MM.1S (cell line): ENCODE results near the gene UGT1A4.
"Not testable (repeated sequence)": the region's sequence is repeated elsewhere in the genome, so short reads cannot be mapped to it uniquely, and the experiment has no call there.

ENCODE experiments used
- DNase-seq: peaks from one replicate; pipeline ENCODE4 v3.0.0-alpha.2; 2015
- H2AFZ ChIP-seq: fragments of 300-600 bp; sonication (generic); 2 replicates; pipeline ENCODE4 v1.6.0; 2016; ENCODE audit warnings: antibody characterized with exemption, low read length
- H3F3A ChIP-seq: fragments of 300-600 bp; sonication (generic); 2 replicates; pipeline ENCODE4 v1.6.1; 2016; ENCODE audit warnings: mild to moderate bottlenecking, antibody characterized with exemption, low read length, moderate library complexity, mixed read lengths; ENCODE audit not compliant: insufficient read depth
- H3K27ac ChIP-seq: fragments of 300-600 bp; sonication (generic); 2 replicates; pipeline ENCODE4 v1.5.1; 2016; ENCODE audit warnings: mild to moderate bottlenecking, low read length
- H3K27me3 ChIP-seq: fragments of 300-600 bp; sonication (generic); replicated peaks from 2 replicates; pipeline ENCODE4 v1.6.0; 2016; ENCODE audit warnings: low read length; ENCODE audit not compliant: insufficient read depth
- H3K36me3 ChIP-seq: fragments of 300-600 bp; sonication (generic); replicated peaks from 2 replicates; pipeline ENCODE4 v1.6.1; 2016; ENCODE audit warnings: mild to moderate bottlenecking, low read length, mixed read lengths; ENCODE audit not compliant: insufficient read depth
- H3K4me1 ChIP-seq: fragments of 300-600 bp; sonication (generic); 2 replicates; pipeline ENCODE4 v1.6.1; 2016; ENCODE audit warnings: low read length, mixed read lengths
- H3K4me2 ChIP-seq: fragments of 300-600 bp; sonication (generic); 2 replicates; pipeline ENCODE4 v1.6.0; 2016; ENCODE audit warnings: low read depth, low read length
- H3K4me3 ChIP-seq: fragments of 300-600 bp; sonication (generic); 2 replicates; pipeline ENCODE4 v1.5.1; 2016; ENCODE audit warnings: low read length, mixed read lengths
- H3K79me2 ChIP-seq: fragments of 300-600 bp; sonication (generic); 2 replicates; pipeline ENCODE4 v1.6.1; 2016; ENCODE audit warnings: mixed run types, low read length, mixed read lengths
- H3K9ac ChIP-seq: fragments of 300-600 bp; sonication (generic); 2 replicates; pipeline ENCODE4 v1.6.1; 2016; ENCODE audit warnings: low read length, mixed read lengths
- H3K9me2 ChIP-seq: fragments of 300-600 bp; sonication (generic); replicated peaks from 2 replicates; pipeline ENCODE4 v1.6.1; 2016; ENCODE audit warnings: mild to moderate bottlenecking, low read length, mixed read lengths; ENCODE audit not compliant: insufficient read depth
- H3K9me3 ChIP-seq: fragments of 300-600 bp; sonication (generic); replicated peaks from 2 replicates; pipeline ENCODE4 v1.6.1; 2016; ENCODE audit warnings: mild to moderate bottlenecking, low read length, mixed read lengths; ENCODE audit not compliant: insufficient read depth
- H4K20me1 ChIP-seq: fragments of 300-600 bp; sonication (generic); 2 replicates; pipeline ENCODE4 v1.6.1; 2016; ENCODE audit warnings: mild to moderate bottlenecking, low read length, moderate library complexity, mixed read lengths; ENCODE audit not compliant: insufficient read depth
- EZH2 ChIP-seq: fragments of 300-600 bp; sonication (generic); optimal IDR thresholded peaks from 2 replicates; pipeline ENCODE3; 2017; ENCODE audit warnings: low read depth, mild to moderate bottlenecking, antibody characterized with exemption, low read length, mixed read lengths
- EZH2phosphoT487 ChIP-seq: fragments of 300-600 bp; sonication (generic); IDR thresholded peaks from 2 replicates; pipeline ENCODE4 v1.6.1; 2018; ENCODE audit warnings: antibody characterized with exemption, low read length
- TF ChIP-seq, protein P1 (sequence below): fragments of 300-600 bp; sonication (generic); IDR thresholded peaks from 2 replicates; pipeline ENCODE4 v1.5.1; 2016; ENCODE audit warnings: antibody characterized with exemption, low read length, mixed read lengths

UGT1A4 gene

DNA sequence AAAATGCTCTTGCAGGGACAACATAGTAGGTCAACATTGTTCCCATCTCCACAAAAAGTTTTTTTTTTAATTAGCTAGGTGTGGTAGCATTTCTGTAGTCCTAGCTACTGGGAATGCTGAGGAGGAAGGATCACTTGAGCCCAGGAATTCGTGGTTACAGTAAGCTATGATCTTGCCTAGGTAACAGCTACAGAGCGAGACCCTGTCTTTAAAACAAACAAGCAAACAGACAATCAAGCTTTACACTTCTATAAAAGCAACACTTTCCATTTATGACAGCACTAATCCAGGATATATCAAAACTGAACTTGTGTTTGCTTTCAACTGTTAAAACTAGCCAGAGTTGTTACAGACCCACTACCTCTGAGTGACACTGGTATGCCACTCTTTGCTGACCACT lies 22.3 kb downstream of the UGT1A4 start:
- Histone ChIP-seq H3K79me2 (no peaks in the 10 kb centered on the region), H3K4me2 (no peak overlapping the region), H3F3A (no peaks in the 10 kb centered on the region), H3K4me3 (no peak overlapping the region), H4K20me1 (no peaks in the 10 kb centered on the region), H3K27me3 (no peaks in the 10 kb centered on the region), H2AFZ (no peak overlapping the region), H3K36me3 (no peaks in the 10 kb centered on the region), H3K9ac (no peak overlapping the region), H3K9me2 (no peaks in the 10 kb centered on the region), H3K4me1 (no peaks in the 10 kb centered on the region), H3K9me3 (no peaks in the 10 kb centered on the region), H3K27ac (no peak overlapping the region)
- TF ChIP-seq EZH2phosphoT487, result no peak
- TF ChIP-seq, protein P1, sequence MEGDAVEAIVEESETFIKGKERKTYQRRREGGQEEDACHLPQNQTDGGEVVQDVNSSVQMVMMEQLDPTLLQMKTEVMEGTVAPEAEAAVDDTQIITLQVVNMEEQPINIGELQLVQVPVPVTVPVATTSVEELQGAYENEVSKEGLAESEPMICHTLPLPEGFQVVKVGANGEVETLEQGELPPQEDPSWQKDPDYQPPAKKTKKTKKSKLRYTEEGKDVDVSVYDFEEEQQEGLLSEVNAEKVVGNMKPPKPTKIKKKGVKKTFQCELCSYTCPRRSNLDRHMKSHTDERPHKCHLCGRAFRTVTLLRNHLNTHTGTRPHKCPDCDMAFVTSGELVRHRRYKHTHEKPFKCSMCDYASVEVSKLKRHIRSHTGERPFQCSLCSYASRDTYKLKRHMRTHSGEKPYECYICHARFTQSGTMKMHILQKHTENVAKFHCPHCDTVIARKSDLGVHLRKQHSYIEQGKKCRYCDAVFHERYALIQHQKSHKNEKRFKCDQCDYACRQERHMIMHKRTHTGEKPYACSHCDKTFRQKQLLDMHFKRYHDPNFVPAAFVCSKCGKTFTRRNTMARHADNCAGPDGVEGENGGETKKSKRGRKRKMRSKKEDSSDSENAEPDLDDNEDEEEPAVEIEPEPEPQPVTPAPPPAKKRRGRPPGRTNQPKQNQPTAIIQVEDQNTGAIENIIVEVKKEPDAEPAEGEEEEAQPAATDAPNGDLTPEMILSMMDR, result no peak
- no peak for TF ChIP-seq EZH2
- DNase-seq, result no peak

DNA sequence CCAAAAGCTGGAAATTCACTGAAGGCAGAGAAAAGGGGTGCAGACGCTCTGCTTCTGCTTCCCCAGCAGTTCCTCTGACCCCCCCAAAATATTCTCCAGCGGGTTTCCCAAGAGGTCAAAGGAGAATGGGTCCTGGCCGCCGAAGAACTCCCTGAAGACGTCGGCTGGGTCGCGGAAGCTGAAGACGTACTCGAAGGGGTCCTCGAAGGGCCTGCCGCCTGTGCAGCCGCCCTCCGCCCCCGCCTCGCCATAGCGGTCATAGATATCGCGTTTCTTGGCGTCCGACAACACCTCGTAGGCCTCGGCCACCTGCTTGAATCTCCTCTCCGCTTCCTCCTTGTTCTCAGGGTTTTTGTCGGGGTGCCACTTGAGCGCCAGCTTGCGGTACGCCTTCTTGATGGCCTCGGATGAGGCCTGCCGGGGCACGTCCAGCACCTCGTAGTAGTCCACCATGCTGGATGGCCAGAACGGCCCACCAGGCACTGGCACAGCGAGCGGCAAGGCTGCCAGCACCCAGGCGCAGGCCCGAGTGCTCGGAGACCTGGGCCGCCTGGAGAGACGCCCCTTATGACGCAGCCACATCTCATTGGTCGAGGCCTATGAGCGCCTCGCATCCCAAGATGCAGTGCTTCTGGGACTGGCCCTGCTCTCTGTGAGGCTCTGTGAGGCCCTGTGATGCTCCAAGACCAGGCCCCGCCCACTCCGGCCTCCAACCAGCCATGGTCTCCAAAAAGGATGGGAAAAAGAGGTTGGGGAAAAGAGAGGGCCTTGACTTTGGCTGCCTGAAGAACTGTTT lies 25.1 kb downstream of the UGT1A4 start:
- H3K27ac ChIP-seq, result no peak overlapping the region
- H3K9ac ChIP-seq, result no peak overlapping the region
- H4K20me1 ChIP-seq, result no peaks in the 10 kb centered on the region
- H3K27me3 ChIP-seq, result no peaks in the 10 kb centered on the region
- H3K4me3 ChIP-seq, result no peak overlapping the region
- H3K4me2 ChIP-seq, result no peak overlapping the region
- H3K36me3 ChIP-seq, result no peaks in the 10 kb centered on the region
- no peaks in the 10 kb centered on the region for H3K4me1 ChIP-seq
- TF ChIP-seq, protein P1, result no peak
- no peak for TF ChIP-seq EZH2
- no peak for TF ChIP-seq EZH2phosphoT487
- no peak for DNase-seq
- no peaks in the 10 kb centered on the region for H3K9me3 ChIP-seq
- no peaks in the 10 kb centered on the region for H3K79me2 ChIP-seq
- no peak overlapping the region for H2AFZ ChIP-seq
- H3F3A ChIP-seq, result no peaks in the 10 kb centered on the region
- H3K9me2 ChIP-seq, result no peaks in the 10 kb centered on the region

DNA sequence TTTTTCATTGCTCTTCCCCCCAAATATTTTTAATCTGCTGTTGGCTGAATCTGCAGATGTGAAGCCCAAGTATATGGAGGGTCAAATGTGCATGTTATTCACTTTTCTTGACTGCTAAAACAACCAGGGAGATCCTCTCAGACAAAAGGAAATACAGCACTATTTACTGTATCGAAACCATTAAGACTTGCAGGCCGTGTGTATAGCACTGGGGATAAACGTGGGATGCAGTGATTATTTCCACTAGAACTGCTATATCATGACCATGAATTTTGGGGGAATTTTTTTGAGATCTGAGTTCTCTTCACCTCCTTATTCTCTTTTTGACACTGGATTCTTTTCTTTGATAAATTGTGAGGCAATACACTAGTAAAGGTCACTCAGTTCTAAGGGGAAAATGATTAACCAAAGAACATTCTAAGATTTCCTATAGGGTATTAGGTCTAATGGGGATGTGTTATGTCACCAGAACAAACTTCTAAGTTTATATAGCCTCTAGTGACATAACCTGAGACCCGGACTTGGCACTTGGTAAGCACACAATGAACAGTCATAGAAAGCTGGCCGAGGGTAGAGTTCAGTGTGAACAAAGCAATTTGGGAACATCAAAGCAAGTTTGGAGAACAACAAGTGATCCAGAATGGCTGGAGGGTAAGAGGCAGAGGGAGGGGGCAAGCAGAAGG lies 26.7 kb downstream of the UGT1A4 start:
- no peak overlapping the region for H3K27ac ChIP-seq
- H3K4me3 ChIP-seq, result no peak overlapping the region
- no peaks in the 10 kb centered on the region for H3K9me2 ChIP-seq
- DNase-seq, result no peak
- no peak overlapping the region for H2AFZ ChIP-seq
- H3K9me3 ChIP-seq, result no peaks in the 10 kb centered on the region
- no peak overlapping the region for H3K9ac ChIP-seq
- H4K20me1 ChIP-seq, result no peaks in the 10 kb centered on the region
- H3K36me3 ChIP-seq, result no peaks in the 10 kb centered on the region
- H3K4me2 ChIP-seq, result no peak overlapping the region
- H3K4me1 ChIP-seq, result no peaks in the 10 kb centered on the region
- H3K27me3 ChIP-seq, result no peaks in the 10 kb centered on the region
- H3K79me2 ChIP-seq, result no peaks in the 10 kb centered on the region
- no peak for TF ChIP-seq EZH2phosphoT487
- TF ChIP-seq, protein P1, result no peak
- no peaks in the 10 kb centered on the region for H3F3A ChIP-seq

DNA sequence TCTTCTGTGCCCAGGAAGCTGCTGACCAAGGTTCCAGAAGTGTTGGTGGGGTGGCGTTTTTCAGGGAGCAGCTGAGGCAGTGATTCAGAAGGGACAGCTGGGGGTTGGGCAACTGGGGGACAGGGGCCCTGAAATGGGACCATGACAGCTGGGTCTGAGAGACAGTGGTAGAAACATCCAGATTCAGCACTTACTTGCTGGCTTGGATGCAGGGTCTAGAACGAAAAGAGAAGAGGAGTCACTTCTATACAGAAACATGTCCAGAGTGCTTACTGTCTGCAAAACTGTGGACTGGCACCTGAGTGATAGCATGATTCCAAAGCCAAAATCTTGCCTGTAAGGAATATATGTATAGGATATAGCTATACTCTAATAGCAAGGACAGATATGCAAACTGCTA lies 27.3 kb downstream of the UGT1A4 start:
- H3K9me3 ChIP-seq, H3K4me3 ChIP-seq, H3K9ac ChIP-seq, H2AFZ ChIP-seq, H4K20me1 ChIP-seq, H3F3A ChIP-seq, DNase-seq, H3K4me2 ChIP-seq, H3K9me2 ChIP-seq, H3K36me3 ChIP-seq, H3K4me1 ChIP-seq, H3K79me2 ChIP-seq, H3K27ac ChIP-seq, H3K27me3 ChIP-seq: not testable (repeated sequence)
